ENCODE data around the gene SEC14L5. TPM values are rescaled to one million over a fixed set of nuclear protein-coding genes. Genes with fewer than 3 reads are reported as not detected.

Gene SEC14L5
- total RNA-seq, 2 donors from 2014 or later, result 0.22 to 0.33 TPM

DNA sequence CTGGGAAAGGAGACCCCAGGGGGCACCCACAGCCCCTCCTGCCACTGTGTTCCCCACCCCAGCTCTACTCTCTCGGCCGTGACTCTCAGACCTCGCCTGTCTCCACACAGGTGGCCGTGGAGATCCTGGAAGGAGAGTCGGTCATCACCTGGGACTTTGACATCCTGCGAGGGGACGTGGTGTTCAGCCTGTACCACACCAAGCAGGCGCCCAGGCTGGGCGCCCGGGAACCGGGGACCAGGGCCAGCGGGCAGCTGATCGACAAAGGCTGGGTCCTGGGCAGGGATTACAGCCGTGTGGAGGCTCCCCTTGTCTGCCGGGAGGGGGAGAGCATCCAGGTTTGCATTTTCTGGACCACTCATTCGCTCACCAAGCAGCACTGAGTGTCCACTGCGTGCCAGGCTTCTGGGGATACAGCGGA lies 50.2 kb downstream of the SEC14L5 start:
- no peak overlapping the region for H3K9ac ChIP-seq (ENCODE audit: extremely low read depth, low read length, poor library complexity, severe bottlenecking)

DNA sequence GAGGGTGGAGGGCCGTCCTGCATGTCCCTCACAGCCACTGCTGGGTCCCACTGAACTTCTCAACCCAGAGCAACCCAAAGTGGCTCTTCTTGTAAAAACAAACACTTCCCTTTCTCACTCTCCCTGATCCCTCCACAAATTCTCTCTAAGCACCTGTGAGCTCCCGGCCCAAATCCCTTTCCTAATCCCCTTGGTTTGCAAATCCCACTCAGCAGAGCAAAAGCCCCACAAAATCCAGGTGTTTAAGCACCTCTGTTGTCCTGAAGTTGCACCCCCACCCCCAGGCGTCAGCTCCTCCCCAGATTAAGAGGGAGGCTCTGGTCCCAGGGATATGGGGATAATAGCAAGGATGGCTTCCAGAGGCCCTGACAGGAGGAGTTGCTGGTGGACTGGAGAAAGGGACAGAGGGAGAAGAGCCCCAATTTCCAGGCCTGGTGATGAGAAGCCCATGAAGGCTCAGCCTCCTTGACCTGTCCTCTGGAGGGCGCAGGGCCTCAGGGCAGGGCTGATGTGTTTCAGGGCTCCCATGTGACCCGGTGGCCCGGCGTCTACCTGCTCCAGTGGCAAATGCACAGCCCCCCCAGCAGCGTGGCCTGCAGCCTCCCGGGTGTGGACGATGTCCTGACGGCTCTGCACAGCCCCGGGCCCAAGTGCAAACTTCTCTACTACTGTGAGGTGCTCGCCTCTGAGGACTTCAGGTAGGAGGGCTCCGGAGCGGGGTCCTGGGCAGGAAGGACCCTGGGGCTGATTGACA lies 52.6 kb downstream of the SEC14L5 start:
- H3K4me3 ChIP-seq (ENCODE audit: low read length), result no peak overlapping the region
- Mint-ChIP-seq H3K4me3 (no peak overlapping the region), H3K27ac (no peak overlapping the region), H3K27me3 (ENCODE audit: insufficient read depth) (peaks cover 99% of the 10 kb centered on the region), H3K9me3 (peaks cover 1% of the 10 kb centered on the region), H3K36me3 (ENCODE audit: low read depth) (no peaks in the 10 kb centered on the region), H3K4me1 (peaks cover 14% of the 10 kb centered on the region)
- H3K9ac ChIP-seq (ENCODE audit: extremely low read depth, low read length, poor library complexity, severe bottlenecking), result no peak overlapping the region
- TF ChIP-seq, protein P1, sequence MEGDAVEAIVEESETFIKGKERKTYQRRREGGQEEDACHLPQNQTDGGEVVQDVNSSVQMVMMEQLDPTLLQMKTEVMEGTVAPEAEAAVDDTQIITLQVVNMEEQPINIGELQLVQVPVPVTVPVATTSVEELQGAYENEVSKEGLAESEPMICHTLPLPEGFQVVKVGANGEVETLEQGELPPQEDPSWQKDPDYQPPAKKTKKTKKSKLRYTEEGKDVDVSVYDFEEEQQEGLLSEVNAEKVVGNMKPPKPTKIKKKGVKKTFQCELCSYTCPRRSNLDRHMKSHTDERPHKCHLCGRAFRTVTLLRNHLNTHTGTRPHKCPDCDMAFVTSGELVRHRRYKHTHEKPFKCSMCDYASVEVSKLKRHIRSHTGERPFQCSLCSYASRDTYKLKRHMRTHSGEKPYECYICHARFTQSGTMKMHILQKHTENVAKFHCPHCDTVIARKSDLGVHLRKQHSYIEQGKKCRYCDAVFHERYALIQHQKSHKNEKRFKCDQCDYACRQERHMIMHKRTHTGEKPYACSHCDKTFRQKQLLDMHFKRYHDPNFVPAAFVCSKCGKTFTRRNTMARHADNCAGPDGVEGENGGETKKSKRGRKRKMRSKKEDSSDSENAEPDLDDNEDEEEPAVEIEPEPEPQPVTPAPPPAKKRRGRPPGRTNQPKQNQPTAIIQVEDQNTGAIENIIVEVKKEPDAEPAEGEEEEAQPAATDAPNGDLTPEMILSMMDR (conservative IDR thresholded peaks at IDR 0.05), result peak; percentile 45
- no peaks in the 10 kb centered on the region for H3K36me3 ChIP-seq (ENCODE audit: control insufficient read depth, insufficient read depth, low read length)
- H3K27me3 ChIP-seq (ENCODE audit: control insufficient read depth, insufficient read depth, low read length, poor library complexity, severe bottlenecking), result peaks cover 93% of the 10 kb centered on the region
- H3K4me1 ChIP-seq (ENCODE audit: control insufficient read depth, insufficient read depth, low read length), result peaks cover 3% of the 10 kb centered on the region
- DNase-seq, result peak; percentile 74
- WGBS, 2 experiments (ENCODE audit: insufficient coverage in 1 of 2, insufficient read length in 1 of 2), result 75 to 86% methylated on average over 5 to 15 of the region's 15 CpGs
- no peak overlapping the region for H3K27ac ChIP-seq (ENCODE audit: low read depth, low read length)
- H3K9me3 ChIP-seq (ENCODE audit: control insufficient read depth, low read length), result no peaks in the 10 kb centered on the region

More for the DNA sequence above, 50.2 kb downstream of the SEC14L5 start:
- Histone ChIP-seq H3K27me3 (ENCODE audit: control insufficient read depth, insufficient read depth, low read length, poor library complexity, severe bottlenecking) (peaks cover 86% of the 10 kb centered on the region), H3K27ac (ENCODE audit: low read depth, low read length) (no peak overlapping the region), H3K4me1 (ENCODE audit: control insufficient read depth, insufficient read depth, low read length) (peaks cover 3% of the 10 kb centered on the region), H3K9me3 (ENCODE audit: control insufficient read depth, low read length) (no peaks in the 10 kb centered on the region), H3K36me3 (ENCODE audit: control insufficient read depth, insufficient read depth, low read length) (no peaks in the 10 kb centered on the region), H3K4me3 (ENCODE audit: low read length) (no peak overlapping the region)
- TF ChIP-seq, protein P1 (conservative IDR thresholded peaks at IDR 0.05), result no peak
- 91 to 97% methylated on average over 11 to 18 of the region's 18 CpGs for WGBS, 2 experiments (ENCODE audit: insufficient coverage in 1 of 2, insufficient read length in 1 of 2)
- Mint-ChIP-seq H3K36me3 (ENCODE audit: low read depth) (no peaks in the 10 kb centered on the region), H3K4me3 (no peak overlapping the region), H3K27me3 (ENCODE audit: insufficient read depth) (peaks cover 94% of the 10 kb centered on the region), H3K27ac (no peak overlapping the region), H3K4me1 (peaks cover 14% of the 10 kb centered on the region), H3K9me3 (no peaks in the 10 kb centered on the region)
- DNase-seq, result no peak

DNA sequence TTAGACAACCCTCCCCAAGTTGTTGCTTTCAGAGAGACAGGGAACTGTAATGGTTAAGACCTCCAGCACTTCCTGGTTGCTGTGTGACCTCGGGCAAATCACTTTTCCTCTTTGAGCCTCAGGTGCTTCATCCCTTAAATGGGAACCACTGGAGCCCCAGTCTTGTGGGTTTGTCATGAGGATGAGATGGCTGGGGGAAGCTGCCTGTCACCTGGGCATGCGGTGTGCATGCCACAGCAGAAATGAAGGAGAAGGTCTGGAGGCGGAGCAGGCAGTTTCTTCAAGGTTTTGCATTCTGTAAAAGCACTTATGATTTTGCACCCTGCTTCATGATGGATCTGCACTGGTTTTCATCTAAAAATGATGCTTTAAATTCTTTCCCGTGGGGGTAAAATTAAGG lies 53.5 kb downstream of the SEC14L5 start:
- H3K4me1 Mint-ChIP-seq, result peaks cover 14% of the 10 kb centered on the region
- H3K4me1 ChIP-seq (ENCODE audit: control insufficient read depth, insufficient read depth, low read length), result peaks cover 3% of the 10 kb centered on the region
- no peak overlapping the region for H3K27ac ChIP-seq (ENCODE audit: low read depth, low read length)
- no peak for DNase-seq
- H3K9ac ChIP-seq (ENCODE audit: extremely low read depth, low read length, poor library complexity, severe bottlenecking), result no peak overlapping the region
- H3K4me3 Mint-ChIP-seq, result no peak overlapping the region
- H3K27me3 ChIP-seq (ENCODE audit: control insufficient read depth, insufficient read depth, low read length, poor library complexity, severe bottlenecking), result peaks cover 93% of the 10 kb centered on the region
- peaks cover 1% of the 10 kb centered on the region for H3K9me3 Mint-ChIP-seq
- H3K36me3 ChIP-seq (ENCODE audit: control insufficient read depth, insufficient read depth, low read length), result no peaks in the 10 kb centered on the region
- H3K9me3 ChIP-seq (ENCODE audit: control insufficient read depth, low read length), result no peaks in the 10 kb centered on the region
- no peak overlapping the region for H3K4me3 ChIP-seq (ENCODE audit: low read length)
- peaks cover 99% of the 10 kb centered on the region for H3K27me3 Mint-ChIP-seq (ENCODE audit: insufficient read depth)
- WGBS, 2 experiments (ENCODE audit: insufficient coverage in 1 of 2, insufficient read length in 1 of 2), result 89 to 90% methylated on average over 3 to 4 of the region's 4 CpGs
- TF ChIP-seq, protein P1 (conservative IDR thresholded peaks at IDR 0.05), result no peak
- no peak overlapping the region for H3K27ac Mint-ChIP-seq
- no peaks in the 10 kb centered on the region for H3K36me3 Mint-ChIP-seq (ENCODE audit: low read depth)
